CD4-positive, alpha-beta T cell (primary cell): ENCODE data around the gene ANXA2. TPM values are rescaled to one million over a fixed set of nuclear protein-coding genes. Genes with fewer than 3 reads are reported as not detected.

ENCODE experiments used
- ATAC-seq: fragments of 200-7000 bp; cut with Tn5 transposase; one replicate; pipeline ENCODE4 v1.10.0; 2022; ENCODE audit warnings: mild to moderate bottlenecking; ENCODE audit not compliant: poor library complexity
- CTCF ChIA-PET: fragments of 350-600 bp; sonication (Branson Sonifier 250); formaldehyde crosslinking; loops from one replicate; lab custom pipeline; 2021; ENCODE audit warnings: antibody characterized with exemption, inconsistent platforms; lab: Charles Lee
- POLR2A ChIA-PET: fragments of 350-600 bp; sonication (Branson Sonifier 250); formaldehyde crosslinking; loops from one replicate; lab custom pipeline; 2021; ENCODE audit warnings: antibody characterized with exemption, inconsistent platforms; lab: Charles Lee
- DNase-seq, 14 experiments: peaks; one replicate each; pipeline ENCODE4 v3.0.0-alpha.2; 2013 to 2020; ENCODE audit warnings: mixed read lengths in 2 of 14
- H3K27ac ChIP-seq, 2 donors: one replicate each; pipeline versions ENCODE4 v1.5.1 to v1.7.0; 2013; ENCODE audit warnings: low read length in 2 of 2, low read depth in 1 of 2, mild to moderate bottlenecking in 1 of 2
- H3K27me3 ChIP-seq, 2 experiments: 1 replicate in 1 of 2; 2 replicates in 1 of 2; pipeline versions ENCODE4 v1.6.1 to v1.7.0; 2013; ENCODE audit warnings: low read length in 2 of 2, control low read depth in 1 of 2, mild to moderate bottlenecking in 1 of 2, moderate library complexity in 1 of 2; ENCODE audit not compliant: insufficient read depth in 2 of 2, control insufficient read depth in 1 of 2
- H3K36me3 ChIP-seq: one replicate; pipeline ENCODE4 v1.6.1; 2013; ENCODE audit warnings: low read length, control low read depth; ENCODE audit not compliant: insufficient read depth
- H3K4me1 ChIP-seq: one replicate; pipeline ENCODE4 v1.6.1; 2013; ENCODE audit warnings: low read length, control low read depth; ENCODE audit not compliant: insufficient read depth
- H3K4me3 ChIP-seq: one replicate; pipeline ENCODE4 v1.5.1; 2013; ENCODE audit warnings: mild to moderate bottlenecking, low read length, moderate library complexity
- H3K9me3 ChIP-seq, 2 experiments: 1 replicate in 1 of 2; 2 replicates in 1 of 2; pipeline versions ENCODE4 v1.6.1 to v1.7.0; 2013; ENCODE audit warnings: low read length in 2 of 2, mild to moderate bottlenecking in 2 of 2, control low read depth in 1 of 2, moderate library complexity in 1 of 2; ENCODE audit not compliant: control insufficient read depth in 1 of 2, insufficient read depth in 1 of 2
- H3K27ac Mint-ChIP-seq: one replicate; pipeline ENCODE4 v1.8.0; 2020; ENCODE audit warnings: mixed read lengths
- H3K27me3 Mint-ChIP-seq: one replicate; pipeline ENCODE4 v1.8.0; 2021; ENCODE audit warnings: mixed read lengths
- H3K36me3 Mint-ChIP-seq: one replicate; pipeline ENCODE4 v1.8.0; 2021; ENCODE audit warnings: low read depth, mixed read lengths
- H3K4me1 Mint-ChIP-seq: one replicate; pipeline ENCODE4 v1.8.0; 2021; ENCODE audit warnings: low read depth, mixed read lengths
- H3K4me3 Mint-ChIP-seq: one replicate; pipeline ENCODE4 v1.8.0; 2020; ENCODE audit warnings: mild to moderate bottlenecking, mixed read lengths
- H3K9me3 Mint-ChIP-seq: one replicate; pipeline ENCODE4 v1.8.0; 2020; ENCODE audit warnings: mixed read lengths
- CTCF ChIP-seq: fragments of 200-600 bp; IDR thresholded peaks from one replicate; pipeline ENCODE4 v1.8.0; 2022; ENCODE audit warnings: antibody characterized with exemption, mild to moderate bottlenecking
- intact Hi-C, 2 experiments: fragments of 100-400 bp; cut with DNase I in 1 of 2; cut with micrococcal nuclease in 1 of 2; formaldehyde crosslinking; loops; one replicate each; pipeline versions ENCODE4 v1.15.1 to v1.9.0; 2023 to 2025; cut with DNase I, micrococcal nuclease
- total RNA-seq, 174 experiments: library from RNA in 2 of 174; stranded (reverse) in 2 of 174; gene quantifications; one replicate each; pipeline ENCODE4 v1.2.3 and lab custom pipeline; 2021 to 2026

The ANXA2 gene
- total RNA-seq, 2 experiments from 2014 or later: 70.8 to 74.5 TPM

- ChIA-PET POLR2A (interaction anchor here (2.3 kb wide), 1 partner anchor 19 kb away, joined by 6 read pairs; no protein-coding TSS in a partner anchor), CTCF (no interaction called here)
- Mint-ChIP-seq H3K4me3 (no peak overlapping the region), H3K27ac (no peak overlapping the region), H3K36me3 (peaks cover 11% of the 10 kb centered on the region), H3K9me3 (no peaks in the 10 kb centered on the region), H3K27me3 (no peaks in the 10 kb centered on the region), H3K4me1 (no peaks in the 10 kb centered on the region)
- intact Hi-C loops: no loop called here
- no peak for DNase-seq
- no peak for TF ChIP-seq CTCF
- H3K9me3 ChIP-seq: no peaks in the 10 kb centered on the region
- no peaks in the 10 kb centered on the region for H3K27me3 ChIP-seq
- ATAC-seq: no peak
- no peak overlapping the region for H3K4me3 ChIP-seq
- H3K36me3 ChIP-seq: no peaks in the 10 kb centered on the region
- no peak overlapping the region for H3K27ac ChIP-seq
- H3K4me1 ChIP-seq: no peaks in the 10 kb centered on the region
Measured at GRCh38 chr15:60417112-60417511, 19.3 kb upstream of the ANXA2 start.

GRCh38 chr15:60416484-60416883 is 18.7 kb upstream of the ANXA2 start:
- ChIA-PET CTCF (no interaction called here), POLR2A (no interaction called here)
- no peaks in the 10 kb centered on the region for H3K4me1 Mint-ChIP-seq
- H3K27me3 ChIP-seq: no peaks in the 10 kb centered on the region
- intact Hi-C loops: no loop called here
- no peak for ATAC-seq
- H3K27me3 Mint-ChIP-seq: no peaks in the 10 kb centered on the region
- H3K4me3 Mint-ChIP-seq: no peak overlapping the region
- no peak overlapping the region for H3K27ac ChIP-seq
- peaks cover 11% of the 10 kb centered on the region for H3K36me3 Mint-ChIP-seq
- H3K4me1 ChIP-seq: no peaks in the 10 kb centered on the region
- no peak overlapping the region for H3K27ac Mint-ChIP-seq
- no peaks in the 10 kb centered on the region for H3K9me3 ChIP-seq
- no peaks in the 10 kb centered on the region for H3K9me3 Mint-ChIP-seq
- no peaks in the 10 kb centered on the region for H3K36me3 ChIP-seq
- no peak for TF ChIP-seq CTCF
- no peak overlapping the region for H3K4me3 ChIP-seq
- DNase-seq: no peak

- Histone ChIP-seq H3K27me3 (no peaks in the 10 kb centered on the region), H3K27ac (no peak overlapping the region), H3K4me1 (peaks cover 4% of the 10 kb centered on the region), H3K36me3 (no peaks in the 10 kb centered on the region), H3K4me3 (no peak overlapping the region), H3K9me3 (no peaks in the 10 kb centered on the region)
- H3K27ac Mint-ChIP-seq: no peak overlapping the region
- no peak overlapping the region for H3K4me3 Mint-ChIP-seq
- no peak for DNase-seq
- ChIA-PET CTCF (no interaction called here), POLR2A (interaction anchor here (2.0 kb wide), 1 partner anchor 15 kb away, joined by 7 read pairs; no protein-coding TSS in a partner anchor)
- no peaks in the 10 kb centered on the region for H3K36me3 Mint-ChIP-seq
- no peak for ATAC-seq
- H3K9me3 Mint-ChIP-seq: no peaks in the 10 kb centered on the region
- H3K27me3 Mint-ChIP-seq: no peaks in the 10 kb centered on the region
- no peaks in the 10 kb centered on the region for H3K4me1 Mint-ChIP-seq
- intact Hi-C loops: no loop called here
- TF ChIP-seq CTCF: no peak
Measured at GRCh38 chr15:60414016-60414682, 16.4 kb upstream of the ANXA2 start.
